SU-DHL-6 (cell line): Measurements from ENCODE around the gene DCC.

Experiments used
- CTCF ChIP-seq: fragments of 200-600 bp; sonication (generic); IDR thresholded peaks from one replicate; pipeline ENCODE4 v1.5.1; 2017; ENCODE audit warnings: antibody characterized with exemption, mild to moderate bottlenecking, low read length, moderate library complexity; ENCODE audit not compliant: insufficient read depth, poor library complexity, severe bottlenecking
- EZH2phosphoT487 ChIP-seq: fragments of 200-600 bp; sonication (generic), shearing (Covaris generic); conservative IDR thresholded peaks from 2 replicates; pipeline ENCODE4 v1.6.1; 2018; ENCODE audit warnings: mild to moderate bottlenecking, antibody characterized with exemption, low read length, moderate library complexity, mixed read lengths

DNA sequence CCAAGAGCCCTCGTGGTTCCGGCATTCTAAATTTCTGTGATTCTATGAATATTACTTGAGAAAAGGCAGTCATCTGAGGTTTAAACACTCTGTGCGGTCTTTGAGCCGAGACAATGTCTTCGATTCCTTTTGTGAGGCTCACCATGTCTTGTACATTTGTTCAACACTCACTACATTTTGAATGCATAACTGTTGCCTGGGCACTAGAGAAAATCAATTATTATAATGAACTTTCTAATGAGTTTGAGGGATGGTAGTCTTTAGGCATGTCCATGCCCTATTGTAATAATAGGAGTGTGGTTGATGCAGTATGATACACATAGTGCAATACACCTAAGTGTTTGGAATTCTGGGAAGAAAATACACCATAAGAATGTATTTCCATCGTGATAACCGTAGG, 1181.1 kb downstream of the DCC start:
- TF ChIP-seq CTCF (no peak), EZH2phosphoT487 (no peak)
